CD4-positive, CD25-positive, alpha-beta regulatory T cell (primary cell): ENCODE data around the gene REN. TPM values are rescaled to one million over a fixed set of nuclear protein-coding genes. Genes with fewer than 3 reads are reported as not detected.

Experiments used
- ATAC-seq, 2 donors: fragments of 150-1000 bp; cut with Tn5 transposase; one replicate each; pipeline ENCODE4 v1.10.0; 2021; ENCODE audit warnings: low read depth in 2 of 2, moderate number of reproducible peaks in 2 of 2, moderate library complexity in 1 of 2
- DNase-seq, 3 donors: peaks; one replicate each; pipeline versions ENCODE4 v3.0.0 to v3.0.0-alpha.2; 2012 to 2022; ENCODE audit warnings: mixed read lengths in 1 of 3
- H3K27ac ChIP-seq: one replicate; pipeline ENCODE4 v1.7.0; 2013; ENCODE audit warnings: mild to moderate bottlenecking, low read length; ENCODE audit not compliant: insufficient read depth, poor library complexity, severe bottlenecking
- H3K27me3 ChIP-seq: one replicate; pipeline ENCODE4 v1.7.0; 2013; ENCODE audit warnings: low read length; ENCODE audit not compliant: control insufficient read depth, insufficient read depth
- H3K36me3 ChIP-seq: one replicate; pipeline ENCODE4 v1.7.0; 2013; ENCODE audit warnings: mild to moderate bottlenecking, low read length, moderate library complexity; ENCODE audit not compliant: control insufficient read depth, insufficient read depth
- H3K4me1 ChIP-seq: 2 replicates; pipeline ENCODE4 v1.7.0; 2013; ENCODE audit warnings: mild to moderate bottlenecking, low read length; ENCODE audit not compliant: insufficient read depth, control insufficient read depth, poor library complexity, severe bottlenecking
- H3K4me3 ChIP-seq: one replicate; pipeline ENCODE4 v1.7.0; 2013; ENCODE audit warnings: low read depth, mild to moderate bottlenecking, low read length, moderate library complexity
- H3K9me3 ChIP-seq, 2 experiments: 1 replicate in 1 of 2; 2 replicates in 1 of 2; pipeline ENCODE4 v1.7.0; 2013; ENCODE audit warnings: low read length in 2 of 2, mild to moderate bottlenecking in 1 of 2, moderate library complexity in 1 of 2; ENCODE audit not compliant: control insufficient read depth in 2 of 2
- H3K27ac Mint-ChIP-seq, 3 donors: one replicate each; pipeline ENCODE4 v1.8.0; 2020 to 2022; ENCODE audit warnings: mild to moderate bottlenecking in 3 of 3, mixed read lengths in 3 of 3, moderate library complexity in 2 of 3
- H3K27me3 Mint-ChIP-seq: one replicate; pipeline ENCODE4 v1.8.0; 2022; ENCODE audit warnings: mild to moderate bottlenecking, mixed read lengths
- H3K36me3 Mint-ChIP-seq: one replicate; pipeline ENCODE4 v1.8.0; 2020; ENCODE audit warnings: mixed read lengths
- H3K4me1 Mint-ChIP-seq, 4 donors: one replicate each; pipeline ENCODE4 v1.8.0; 2020 to 2022; ENCODE audit warnings: mixed read lengths in 4 of 4, mild to moderate bottlenecking in 1 of 4
- H3K4me3 Mint-ChIP-seq, 4 donors: one replicate each; pipeline ENCODE4 v1.8.0; 2020 to 2022; ENCODE audit warnings: mild to moderate bottlenecking in 4 of 4, mixed read lengths in 4 of 4, moderate library complexity in 3 of 4
- H3K9me3 Mint-ChIP-seq, 7 donors: one replicate each; pipeline ENCODE4 v1.8.0; 2020 to 2022; ENCODE audit warnings: mixed read lengths in 7 of 7, mild to moderate bottlenecking in 3 of 7, moderate library complexity in 2 of 7
- polyA plus RNA-seq, 4 donors: library from polyadenylated mRNA; unstranded; fragments of 300-500 nt; fragmentation: Illumina TruSeq; gene quantifications; one replicate each; pipeline ENCODE4 v1.2.3, GENCODE V29; 2021
- total RNA-seq: library from RNA; stranded (reverse); gene quantifications from one replicate; pipeline ENCODE4 v1.2.3, GENCODE V29; 2022

REN gene
- total and polyA plus RNA-seq, 5 donors from 2014 or later = not detected

DNA sequence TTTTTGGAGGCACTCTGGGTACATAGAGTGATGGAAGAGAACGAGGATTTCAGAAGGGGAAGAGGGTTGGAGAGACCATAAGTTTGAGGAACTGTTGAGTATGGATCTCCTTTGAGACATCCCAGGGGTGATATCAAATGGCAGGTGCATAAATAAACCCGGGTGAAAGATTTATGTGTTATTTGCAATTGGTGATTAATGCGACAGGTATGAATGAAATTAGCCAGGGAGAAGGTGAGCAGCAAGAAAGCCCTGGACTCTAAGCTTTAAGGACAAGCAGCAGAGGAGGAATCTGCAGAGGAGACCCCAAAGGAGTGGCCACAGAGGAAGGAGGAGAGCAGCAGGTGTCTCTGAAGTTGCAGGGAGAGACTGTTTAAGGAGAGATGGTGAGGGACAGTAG, 8.8 kb upstream of the REN start:
- Histone ChIP-seq H3K27ac (no peak overlapping the region), H3K4me1 (no peaks in the 10 kb centered on the region), H3K27me3 (no peaks in the 10 kb centered on the region), H3K9me3 (peaks cover 23 to 33% of the 10 kb centered on the region in 2 experiments), H3K36me3 (no peaks in the 10 kb centered on the region), H3K4me3 (no peak overlapping the region)
- no peak for DNase-seq
- no peaks in the 10 kb centered on the region for H3K36me3 Mint-ChIP-seq
- no peaks in the 10 kb centered on the region for H3K4me1 Mint-ChIP-seq
- H3K27ac Mint-ChIP-seq = no peak overlapping the region
- no peaks in the 10 kb centered on the region for H3K27me3 Mint-ChIP-seq
- H3K9me3 Mint-ChIP-seq = peaks cover 0 to 35% (median 18%) of the 10 kb centered on the region in 7 donors
- no peak overlapping the region for H3K4me3 Mint-ChIP-seq
- no peak for ATAC-seq

GRCh38 chr1:204172404-204173029, 6.4 kb upstream of the REN start:
- Histone ChIP-seq H3K27ac (no peak overlapping the region), H3K4me3 (no peak overlapping the region), H3K27me3 (no peaks in the 10 kb centered on the region), H3K36me3 (no peaks in the 10 kb centered on the region), H3K9me3 (peaks cover 41 to 56% of the 10 kb centered on the region in 2 experiments), H3K4me1 (no peaks in the 10 kb centered on the region)
- Mint-ChIP-seq H3K27me3 (no peaks in the 10 kb centered on the region), H3K4me3 (peak overlapping the region in 1 of 4 donors; percentile 49), H3K9me3 (peaks cover 0 to 50% (median 18%) of the 10 kb centered on the region in 7 donors), H3K27ac (no peak overlapping the region), H3K36me3 (no peaks in the 10 kb centered on the region), H3K4me1 (no peaks in the 10 kb centered on the region)
- no peak for ATAC-seq
- DNase-seq = no peak

- no peaks in the 10 kb centered on the region for H3K27me3 ChIP-seq
- DNase-seq (no peak), ATAC-seq (no peak)
- H3K36me3 Mint-ChIP-seq = no peaks in the 10 kb centered on the region
- no peak overlapping the region for H3K4me3 ChIP-seq
- H3K4me1 ChIP-seq = no peaks in the 10 kb centered on the region
- no peaks in the 10 kb centered on the region for H3K27me3 Mint-ChIP-seq
- H3K4me3 Mint-ChIP-seq = no peak overlapping the region
- H3K9me3 ChIP-seq = peaks cover 41 to 64% of the 10 kb centered on the region in 2 experiments
- H3K36me3 ChIP-seq = no peaks in the 10 kb centered on the region
- no peak overlapping the region for H3K27ac ChIP-seq
- no peak overlapping the region for H3K27ac Mint-ChIP-seq
- H3K4me1 Mint-ChIP-seq = no peaks in the 10 kb centered on the region
- H3K9me3 Mint-ChIP-seq = peaks cover 0 to 54% (median 18%) of the 10 kb centered on the region in 7 donors
Measured at GRCh38 chr1:204171751-204172178, 5.6 kb upstream of the REN start.

DNA sequence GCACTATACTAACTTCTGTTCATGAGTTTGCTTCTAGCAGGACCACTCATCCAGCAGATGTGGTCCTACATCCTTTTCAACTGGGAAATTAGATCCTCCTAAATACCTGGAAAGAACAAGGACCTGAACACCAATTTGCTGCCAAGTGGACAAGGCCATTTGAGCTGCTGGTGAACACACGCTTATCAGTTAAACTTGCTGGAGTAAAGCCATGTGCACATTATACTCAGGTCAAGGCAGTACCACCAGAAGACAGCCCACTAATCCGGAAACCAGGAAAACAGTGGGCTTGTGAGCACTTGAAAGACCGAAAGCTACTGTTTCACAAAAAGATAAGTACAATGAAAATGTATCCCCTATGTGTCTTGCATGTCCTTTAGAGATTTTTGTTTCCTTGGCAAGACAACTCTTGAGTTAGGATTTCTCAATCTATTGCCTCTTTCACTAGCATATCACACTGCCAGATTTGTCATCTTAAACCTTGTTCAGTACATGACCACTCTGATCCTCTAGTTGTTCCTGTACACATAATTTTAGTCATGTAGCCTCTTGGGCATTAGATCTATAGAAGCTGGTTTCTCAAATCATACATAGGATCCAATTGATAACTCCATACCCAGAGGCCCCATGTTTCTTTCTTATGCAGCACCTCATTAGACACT, 4.5 kb upstream of the REN start:
- ATAC-seq (no peak), DNase-seq (no peak)

DNA sequence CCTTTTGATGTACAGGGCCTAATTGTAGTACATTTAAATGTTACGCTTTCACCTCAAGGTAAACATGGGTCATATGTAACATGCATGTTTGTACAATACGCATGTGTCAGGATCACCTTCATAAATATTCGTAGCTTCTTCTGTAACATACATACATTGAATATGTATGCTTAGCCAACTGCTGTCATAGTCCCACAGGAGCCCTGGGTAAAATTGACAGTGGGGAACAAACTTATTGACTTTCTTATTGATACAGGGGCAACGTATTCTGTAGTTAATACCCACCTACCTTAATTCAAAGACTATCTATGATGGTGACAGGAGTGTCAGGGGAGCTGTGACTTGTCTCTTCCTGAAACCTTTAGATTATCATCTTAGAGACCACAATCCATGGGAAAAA, 3.7 kb upstream of the REN start:
- H3K36me3 ChIP-seq = no peaks in the 10 kb centered on the region
- Mint-ChIP-seq H3K27me3 (no peaks in the 10 kb centered on the region), H3K36me3 (no peaks in the 10 kb centered on the region), H3K4me3 (no peak overlapping the region), H3K4me1 (no peaks in the 10 kb centered on the region), H3K27ac (no peak overlapping the region), H3K9me3 (peaks cover 0 to 54% (median 20%) of the 10 kb centered on the region in 7 donors)
- DNase-seq (peak in 1 of 3 donors; percentile 24), ATAC-seq (no peak)
- no peaks in the 10 kb centered on the region for H3K27me3 ChIP-seq
- H3K4me1 ChIP-seq = no peaks in the 10 kb centered on the region
- H3K27ac ChIP-seq = no peak overlapping the region
- H3K9me3 ChIP-seq = peaks cover 41 to 65% of the 10 kb centered on the region in 2 experiments
- H3K4me3 ChIP-seq = no peak overlapping the region

More for the DNA sequence above, 4.5 kb upstream of the REN start:
- Histone ChIP-seq H3K4me3 (no peak overlapping the region), H3K4me1 (no peaks in the 10 kb centered on the region), H3K27ac (no peak overlapping the region), H3K36me3 (no peaks in the 10 kb centered on the region), H3K27me3 (no peaks in the 10 kb centered on the region), H3K9me3 (peaks cover 41 to 65% of the 10 kb centered on the region in 2 experiments)
- Mint-ChIP-seq H3K4me1 (no peaks in the 10 kb centered on the region), H3K9me3 (peaks cover 0 to 54% (median 20%) of the 10 kb centered on the region in 7 donors), H3K4me3 (no peak overlapping the region), H3K27me3 (no peaks in the 10 kb centered on the region), H3K27ac (no peak overlapping the region), H3K36me3 (no peaks in the 10 kb centered on the region)

DNA sequence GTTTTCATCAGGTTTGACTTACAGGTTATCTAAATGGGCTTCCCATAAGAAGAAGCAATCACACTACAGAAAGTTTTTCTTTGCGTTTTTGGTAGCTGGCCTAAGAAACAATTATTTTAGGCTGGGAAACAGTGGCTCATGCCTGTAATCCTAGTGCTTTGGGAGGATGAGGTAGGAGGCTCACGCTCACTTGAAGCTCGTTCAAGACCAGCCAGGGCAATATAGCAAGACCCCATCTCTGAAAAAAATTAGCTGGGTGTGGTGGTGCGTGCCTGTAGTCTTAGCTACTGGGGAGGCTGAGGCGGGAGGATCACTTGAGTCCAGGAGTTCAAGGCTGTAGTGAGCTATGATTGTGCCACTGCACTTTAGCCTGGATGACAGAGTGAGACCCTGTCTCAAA, 1.6 kb upstream of the REN start:
- no peaks in the 10 kb centered on the region for H3K4me1 ChIP-seq
- H3K9me3 Mint-ChIP-seq = peaks cover 0 to 43% (median 14%) of the 10 kb centered on the region in 7 donors
- no peak overlapping the region for H3K27ac ChIP-seq
- H3K36me3 ChIP-seq = no peaks in the 10 kb centered on the region
- no peaks in the 10 kb centered on the region for H3K4me1 Mint-ChIP-seq
- H3K27me3 Mint-ChIP-seq = peaks cover 8% of the 10 kb centered on the region
- H3K4me3 ChIP-seq = no peak overlapping the region
- peaks cover 3% of the 10 kb centered on the region for H3K27me3 ChIP-seq
- no peak overlapping the region for H3K27ac Mint-ChIP-seq
- H3K4me3 Mint-ChIP-seq = no peak overlapping the region
- no peak for ATAC-seq
- H3K9me3 ChIP-seq = peaks cover 40 to 59% of the 10 kb centered on the region in 2 experiments
- no peak for DNase-seq
- no peaks in the 10 kb centered on the region for H3K36me3 Mint-ChIP-seq

- Histone ChIP-seq H3K36me3 (no peaks in the 10 kb centered on the region), H3K27me3 (peaks cover 3% of the 10 kb centered on the region), H3K4me1 (no peaks in the 10 kb centered on the region), H3K9me3 (peaks cover 0 to 9% of the 10 kb centered on the region in 2 experiments), H3K4me3 (no peak overlapping the region), H3K27ac (no peak overlapping the region)
- Mint-ChIP-seq H3K4me1 (no peaks in the 10 kb centered on the region), H3K9me3 (peaks cover 0 to 9% (median 3%) of the 10 kb centered on the region in 7 donors), H3K4me3 (no peak overlapping the region), H3K27me3 (peaks cover 8% of the 10 kb centered on the region), H3K27ac (peak overlapping the region in 1 of 3 donors; percentile 77), H3K36me3 (no peaks in the 10 kb centered on the region)
- peak; percentile 57 to 69 (median 59) for DNase-seq
- peak; percentile 74 to 76 for ATAC-seq
Measured at GRCh38 chr1:204162494-204163074, 3.6 kb downstream of the REN start.
